HEK293 (cell line): Measurements from ENCODE around the gene MBD4.

ENCODE experiments used
- REPIN1 ChIP-seq: fragments of 450-650 bp; formaldehyde crosslinking; IDR thresholded peaks from 2 replicates; pipeline ENCODE4 v1.5.1; 2017; ENCODE audit warnings: missing biosample characterization, missing genetic modification characterization, low read depth
- TCF7L2 ChIP-seq: IDR thresholded peaks from 2 replicates; pipeline ENCODE4 v1.6.1; 2011; ENCODE audit warnings: low read depth, mild to moderate bottlenecking, inconsistent platforms, low read length, moderate library complexity, borderline replicate concordance
- ZBTB7A ChIP-seq: fragments of 450-650 bp; formaldehyde crosslinking; IDR thresholded peaks from 2 replicates; pipeline ENCODE4 v1.5.1; 2016; ENCODE audit warnings: low read depth, missing biosample characterization, missing genetic modification characterization
- ZNF114 ChIP-seq: fragments of 450-650 bp; formaldehyde crosslinking; IDR thresholded peaks from 2 replicates; pipeline ENCODE4 v1.5.0; 2017; ENCODE audit warnings: missing biosample characterization, missing genetic modification characterization
- ZNF169 ChIP-seq: fragments of 450-650 bp; formaldehyde crosslinking; IDR thresholded peaks from 2 replicates; pipeline ENCODE4 v1.5.1; 2016; ENCODE audit warnings: missing biosample characterization, missing genetic modification characterization
- ZNF266 ChIP-seq: fragments of 450-650 bp; formaldehyde crosslinking; IDR thresholded peaks from 2 replicates; pipeline ENCODE4 v1.5.1; 2016; ENCODE audit warnings: missing biosample characterization, missing genetic modification characterization, low read depth
- ZNF571 ChIP-seq: fragments of 450-650 bp; formaldehyde crosslinking; IDR thresholded peaks from 2 replicates; pipeline ENCODE4 v1.5.0; 2017; ENCODE audit warnings: missing biosample characterization, missing genetic modification characterization
- ZNF701 ChIP-seq: fragments of 450-650 bp; formaldehyde crosslinking; IDR thresholded peaks from 2 replicates; pipeline ENCODE4 v1.5.1; 2016; ENCODE audit warnings: missing biosample characterization, missing genetic modification characterization
- ZNF777 ChIP-seq: fragments of 450-650 bp; formaldehyde crosslinking; IDR thresholded peaks from 2 replicates; pipeline ENCODE4 v1.5.1; 2017; ENCODE audit warnings: missing biosample characterization, missing genetic modification characterization, borderline replicate concordance
- TF ChIP-seq, protein P1 (sequence below): fragments of 450-650 bp; formaldehyde crosslinking; IDR thresholded peaks from 2 replicates; pipeline ENCODE4 v1.5.1; 2016; ENCODE audit warnings: missing biosample characterization, missing genetic modification characterization

DNA sequence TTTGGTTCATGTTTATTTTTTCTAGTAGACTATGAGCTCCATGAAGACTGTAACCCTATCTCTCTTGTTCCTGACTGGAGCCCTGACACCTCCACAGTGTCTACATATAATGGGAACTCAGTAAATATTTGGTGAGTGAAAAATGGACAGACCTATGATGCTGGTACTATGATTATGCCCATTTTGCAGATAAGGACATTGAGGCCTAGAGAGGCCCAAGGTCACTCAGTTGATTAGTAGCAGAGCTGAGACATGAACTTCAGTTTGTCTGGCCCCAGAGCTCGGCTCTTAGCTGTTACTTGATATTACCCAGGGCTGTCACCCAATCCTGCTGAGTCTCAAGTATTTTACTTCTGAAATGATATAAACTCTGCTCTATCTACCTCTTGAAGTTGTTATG, 16.9 kb downstream of the MBD4 start:
- TF ChIP-seq ZBTB7A (tag by site-specific recombination) (no peak), ZNF169 (tag by site-specific recombination) (no peak), REPIN1 (no peak), ZNF266 (no peak), ZNF777 (tag by site-specific recombination) (no peak), ZNF701 (tag by site-specific recombination) (no peak), ZNF114 (tag by site-specific recombination) (no peak), TCF7L2 (no peak), ZNF571 (tag by site-specific recombination) (no peak)
- TF ChIP-seq, protein P1, sequence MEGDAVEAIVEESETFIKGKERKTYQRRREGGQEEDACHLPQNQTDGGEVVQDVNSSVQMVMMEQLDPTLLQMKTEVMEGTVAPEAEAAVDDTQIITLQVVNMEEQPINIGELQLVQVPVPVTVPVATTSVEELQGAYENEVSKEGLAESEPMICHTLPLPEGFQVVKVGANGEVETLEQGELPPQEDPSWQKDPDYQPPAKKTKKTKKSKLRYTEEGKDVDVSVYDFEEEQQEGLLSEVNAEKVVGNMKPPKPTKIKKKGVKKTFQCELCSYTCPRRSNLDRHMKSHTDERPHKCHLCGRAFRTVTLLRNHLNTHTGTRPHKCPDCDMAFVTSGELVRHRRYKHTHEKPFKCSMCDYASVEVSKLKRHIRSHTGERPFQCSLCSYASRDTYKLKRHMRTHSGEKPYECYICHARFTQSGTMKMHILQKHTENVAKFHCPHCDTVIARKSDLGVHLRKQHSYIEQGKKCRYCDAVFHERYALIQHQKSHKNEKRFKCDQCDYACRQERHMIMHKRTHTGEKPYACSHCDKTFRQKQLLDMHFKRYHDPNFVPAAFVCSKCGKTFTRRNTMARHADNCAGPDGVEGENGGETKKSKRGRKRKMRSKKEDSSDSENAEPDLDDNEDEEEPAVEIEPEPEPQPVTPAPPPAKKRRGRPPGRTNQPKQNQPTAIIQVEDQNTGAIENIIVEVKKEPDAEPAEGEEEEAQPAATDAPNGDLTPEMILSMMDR (tag by site-specific recombination): no peak
